ENCODE measurements around the gene SLC25A6.
A peak's percentile ranks its signal among the peaks of the same experiment; 100 is the strongest.
"Not testable (repeated sequence)": the region's sequence is repeated elsewhere in the genome, so short reads cannot be mapped to it uniquely, and the experiment has no call there.

The SLC25A6 gene

GRCh38 chrX:1354036-1355019, 37.6 kb downstream of the SLC25A6 start:
- DNase-seq (ENCODE audit: low spot score), result no peak

- DNase-seq (ENCODE audit: low spot score), result no peak
These were observed 39.8 kb downstream of the SLC25A6 start for GRCh38 chrX:1351981-1352714.

- DNase-seq (ENCODE audit: low spot score), result not testable (repeated sequence)
These were observed 42.3 kb downstream of the SLC25A6 start for GRCh38 chrX:1349606-1350005.

GRCh38 chrX:1341545-1342184, 50.2 kb downstream of the SLC25A6 start:
- DNase-seq (ENCODE audit: low spot score), result no peak

GRCh38 chrX:1336948-1337779, 54.7 kb downstream of the SLC25A6 start:
- DNase-seq (ENCODE audit: low spot score), result peak; percentile 29

- no peak for DNase-seq (ENCODE audit: low spot score)
These were observed 55.5 kb downstream of the SLC25A6 start, which contains the start of gene IL3RA for GRCh38 chrX:1336331-1336943. Gene IL3RA, plus strand, starts transcription at chrX:1336785. Its CDS starts 4,981 bp downstream, at chrX:1341766.
